ENCODE measurements around the gene ZNF687.

The ZNF687 gene, protein sequence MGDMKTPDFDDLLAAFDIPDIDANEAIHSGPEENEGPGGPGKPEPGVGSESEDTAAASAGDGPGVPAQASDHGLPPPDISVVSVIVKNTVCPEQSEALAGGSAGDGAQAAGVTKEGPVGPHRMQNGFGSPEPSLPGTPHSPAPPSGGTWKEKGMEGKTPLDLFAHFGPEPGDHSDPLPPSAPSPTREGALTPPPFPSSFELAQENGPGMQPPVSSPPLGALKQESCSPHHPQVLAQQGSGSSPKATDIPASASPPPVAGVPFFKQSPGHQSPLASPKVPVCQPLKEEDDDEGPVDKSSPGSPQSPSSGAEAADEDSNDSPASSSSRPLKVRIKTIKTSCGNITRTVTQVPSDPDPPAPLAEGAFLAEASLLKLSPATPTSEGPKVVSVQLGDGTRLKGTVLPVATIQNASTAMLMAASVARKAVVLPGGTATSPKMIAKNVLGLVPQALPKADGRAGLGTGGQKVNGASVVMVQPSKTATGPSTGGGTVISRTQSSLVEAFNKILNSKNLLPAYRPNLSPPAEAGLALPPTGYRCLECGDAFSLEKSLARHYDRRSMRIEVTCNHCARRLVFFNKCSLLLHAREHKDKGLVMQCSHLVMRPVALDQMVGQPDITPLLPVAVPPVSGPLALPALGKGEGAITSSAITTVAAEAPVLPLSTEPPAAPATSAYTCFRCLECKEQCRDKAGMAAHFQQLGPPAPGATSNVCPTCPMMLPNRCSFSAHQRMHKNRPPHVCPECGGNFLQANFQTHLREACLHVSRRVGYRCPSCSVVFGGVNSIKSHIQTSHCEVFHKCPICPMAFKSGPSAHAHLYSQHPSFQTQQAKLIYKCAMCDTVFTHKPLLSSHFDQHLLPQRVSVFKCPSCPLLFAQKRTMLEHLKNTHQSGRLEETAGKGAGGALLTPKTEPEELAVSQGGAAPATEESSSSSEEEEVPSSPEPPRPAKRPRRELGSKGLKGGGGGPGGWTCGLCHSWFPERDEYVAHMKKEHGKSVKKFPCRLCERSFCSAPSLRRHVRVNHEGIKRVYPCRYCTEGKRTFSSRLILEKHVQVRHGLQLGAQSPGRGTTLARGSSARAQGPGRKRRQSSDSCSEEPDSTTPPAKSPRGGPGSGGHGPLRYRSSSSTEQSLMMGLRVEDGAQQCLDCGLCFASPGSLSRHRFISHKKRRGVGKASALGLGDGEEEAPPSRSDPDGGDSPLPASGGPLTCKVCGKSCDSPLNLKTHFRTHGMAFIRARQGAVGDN

GRCh38 chr1:151281969-151282882 lies at the start of gene ZNF687:
ZNF687 (plus strand) TSS chr1:151282299; CDS start chr1:151286292, 3,993 bp downstream.
- no peak for TF ChIP-seq CTCF (IDR thresholded peaks at IDR 0.05; ENCODE audit: insufficient read depth, low read length, missing control alignments)
- POLR2A ChIA-PET: interaction anchor here (0.6 to 3.0 kb wide), 14 partner anchors 11 to 627 kb away, joined by 3 to 24 read pairs (median 4); partner anchors contain the start of genes PI4KB, PSMB4, PSMD4 and THEM4
- peak within 1 kb of the TSS; percentile 97 for H3K4me3 ChIP-seq (ENCODE audit: low read depth, low read length)
- CTCF ChIA-PET: interaction anchor here (0.7 to 7.7 kb wide), 12 partner anchors 10 to 452 kb away, joined by 3 to 57 read pairs (median 5); no protein-coding TSS in a partner anchor
- peak; percentile 100 for DNase-seq (ENCODE audit: low read depth, low spot score)

DNA sequence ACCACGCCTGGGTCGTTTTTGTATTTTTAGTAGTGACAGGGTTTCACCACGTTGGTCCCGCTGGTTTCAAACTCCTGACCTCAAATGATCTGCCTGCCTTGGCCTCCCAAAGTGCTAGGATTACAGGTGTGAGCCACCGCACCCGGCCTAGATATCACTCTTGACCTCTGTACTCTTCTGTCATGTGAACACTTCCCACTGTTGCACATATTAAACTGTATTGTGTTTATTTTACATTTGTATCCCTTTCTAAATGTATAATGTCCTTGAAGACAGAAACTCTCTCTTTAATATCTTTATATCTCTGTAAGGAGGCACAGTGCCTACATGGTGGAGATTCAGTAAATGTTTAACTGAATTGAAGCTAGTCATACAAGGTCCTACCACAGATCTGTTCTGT lies 46.9 kb upstream of the ZNF687 start:
- CTCF ChIA-PET: interaction anchor here (1.2 to 3.3 kb wide), 4 partner anchors 11 to 105 kb away, joined by 4 to 16 read pairs (median 4); partner anchors contain the start of gene PSMD4
- POLR2A ChIA-PET: no interaction called here
- no peak for DNase-seq (ENCODE audit: low read depth, low spot score)
- H3K4me3 ChIP-seq (ENCODE audit: low read depth, low read length): no peak overlapping the region
- no peak for TF ChIP-seq CTCF (IDR thresholded peaks at IDR 0.05; ENCODE audit: insufficient read depth, low read length, missing control alignments)

DNA sequence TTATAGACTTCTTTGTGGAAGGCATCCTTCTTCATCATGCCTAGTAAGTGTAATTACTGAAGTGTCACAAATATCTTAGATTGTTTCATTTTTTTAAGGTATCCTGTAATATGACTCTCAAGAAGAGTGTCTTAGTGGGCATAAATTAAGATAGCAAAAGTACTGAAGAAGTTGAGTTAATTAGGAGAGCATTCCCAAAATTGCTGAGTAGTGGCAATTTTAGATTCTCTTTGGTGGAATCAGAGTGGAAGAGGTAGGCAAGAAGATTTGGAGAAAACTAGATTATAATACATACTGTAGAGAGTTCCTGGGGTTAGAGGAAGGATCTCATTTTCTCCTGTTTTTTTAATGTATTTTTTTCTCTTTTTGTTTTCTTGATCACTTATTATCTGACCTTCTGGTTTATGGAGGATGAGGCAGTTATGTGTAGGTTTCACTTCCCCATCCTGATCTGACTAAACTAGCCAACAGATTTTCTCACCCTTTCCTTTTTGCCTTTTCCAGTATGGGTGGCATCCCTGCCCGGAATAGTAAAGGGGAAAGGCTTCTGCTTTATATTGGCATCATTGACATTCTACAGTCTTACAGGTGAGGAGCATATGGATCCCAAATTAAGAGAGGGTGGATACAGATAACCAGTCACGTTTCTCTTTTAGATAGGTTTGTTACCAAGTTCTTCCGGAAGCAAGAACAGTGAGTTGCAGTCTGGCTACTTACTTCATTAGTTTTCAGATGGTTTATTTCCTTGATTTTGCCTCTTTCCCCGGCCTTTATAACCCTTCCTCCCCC lies 44.2 kb upstream of the ZNF687 start:
- no peak for DNase-seq (ENCODE audit: low read depth, low spot score)
- CTCF ChIA-PET: interaction anchor here (1.1 to 6.4 kb wide), 4 partner anchors 12 to 42 kb away, joined by 5 to 69 read pairs (median 11); partner anchors contain the start of gene PSMD4
- POLR2A ChIA-PET: interaction anchor here (1.0 to 1.2 kb wide), 2 partner anchors 39 to 48 kb away, joined by 3 to 4 read pairs; partner anchors contain the start of genes PIP5K1A and VPS72
- TF ChIP-seq CTCF (IDR thresholded peaks at IDR 0.05; ENCODE audit: insufficient read depth, low read length, missing control alignments): no peak
- no peak overlapping the region for H3K4me3 ChIP-seq (ENCODE audit: low read depth, low read length)

- no peak for TF ChIP-seq CTCF (IDR thresholded peaks at IDR 0.05; ENCODE audit: insufficient read depth, low read length, missing control alignments)
- CTCF ChIA-PET: interaction anchor here (0.9 to 6.4 kb wide), 3 partner anchors 12 to 21 kb away, joined by 4 to 69 read pairs (median 6); partner anchors contain the start of gene PSMD4
- DNase-seq (ENCODE audit: low read depth, low spot score): peak; percentile 63
- POLR2A ChIA-PET: interaction anchor here (1.0 to 1.2 kb wide), 2 partner anchors 40 to 49 kb away, joined by 3 to 4 read pairs; partner anchors contain the start of genes PIP5K1A and VPS72
- no peak overlapping the region for H3K4me3 ChIP-seq (ENCODE audit: low read depth, low read length)
These were observed 43.7 kb upstream of the ZNF687 start for GRCh38 chr1:151238467-151238739.
